Fibroblast of the conjunctiva (primary cell): ENCODE data around the gene PCDHB6.
"Not testable (repeated sequence)": the region's sequence is repeated elsewhere in the genome, so short reads cannot be mapped to it uniquely, and the experiment has no call there.

Source experiments
- DNase-seq: peaks from one replicate; pipeline ENCODE4 v3.0.0-alpha.2; 2010; ENCODE audit warnings: low read depth

Gene PCDHB6

DNA sequence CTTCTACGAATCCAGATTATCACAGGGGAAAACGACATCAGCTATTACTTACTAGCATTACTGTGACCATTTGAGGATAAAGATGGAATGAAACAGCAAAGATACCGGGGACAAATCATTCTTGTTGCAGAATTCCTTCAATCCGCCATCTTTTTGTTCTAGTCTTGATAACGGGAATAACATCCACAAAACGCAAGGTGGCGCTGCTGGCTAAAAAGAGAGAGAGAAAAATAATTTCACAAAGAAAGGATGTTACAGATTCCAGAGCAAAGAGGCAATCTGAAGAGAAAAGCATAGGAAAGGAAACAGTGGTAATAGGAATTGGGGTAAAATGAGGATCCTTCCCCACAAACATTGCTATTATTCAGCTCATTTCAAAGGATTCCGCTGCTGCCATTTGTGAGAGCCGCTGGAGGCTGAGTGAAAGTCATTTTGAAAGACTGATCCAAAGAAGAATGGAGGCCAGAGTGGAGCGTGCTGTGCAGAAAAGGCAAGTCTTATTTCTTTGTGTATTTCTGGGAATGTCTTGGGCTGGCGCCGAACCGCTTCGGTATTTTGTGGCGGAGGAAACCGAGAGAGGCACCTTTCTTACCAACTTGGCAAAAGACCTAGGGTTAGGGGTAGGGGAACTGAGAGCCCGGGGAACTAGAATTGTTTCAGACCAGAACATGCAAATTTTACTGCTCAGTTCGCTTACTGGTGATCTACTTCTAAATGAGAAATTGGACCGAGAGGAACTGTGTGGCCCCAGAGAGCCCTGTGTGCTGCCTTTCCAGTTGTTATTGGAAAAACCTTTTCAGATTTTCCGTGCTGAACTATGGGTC lies 22.7 kb downstream of the PCDHB6 start, which contains the start of gene PCDHB7:
Gene PCDHB7, plus strand, starts transcription at position 264 of the 824 bp plus-strand sequence. Its CDS starts 192 bp downstream, at position 456.
- no peak for DNase-seq

- DNase-seq, result not testable (repeated sequence)
Observed at GRCh38 chr5:141174291-141175104, 24.6 kb downstream of the PCDHB6 start.

- DNase-seq, result no peak
Observed at GRCh38 chr5:141175933-141176332, 26.1 kb downstream of the PCDHB6 start.

- DNase-seq, result not testable (repeated sequence)
Observed at GRCh38 chr5:141177577-141178191, 27.8 kb downstream of the PCDHB6 start, which contains the start of gene PCDHB8. Gene PCDHB8 (plus strand): TSS chr5:141177790. CDS start chr5:141178035, 245 bp downstream.

DNA sequence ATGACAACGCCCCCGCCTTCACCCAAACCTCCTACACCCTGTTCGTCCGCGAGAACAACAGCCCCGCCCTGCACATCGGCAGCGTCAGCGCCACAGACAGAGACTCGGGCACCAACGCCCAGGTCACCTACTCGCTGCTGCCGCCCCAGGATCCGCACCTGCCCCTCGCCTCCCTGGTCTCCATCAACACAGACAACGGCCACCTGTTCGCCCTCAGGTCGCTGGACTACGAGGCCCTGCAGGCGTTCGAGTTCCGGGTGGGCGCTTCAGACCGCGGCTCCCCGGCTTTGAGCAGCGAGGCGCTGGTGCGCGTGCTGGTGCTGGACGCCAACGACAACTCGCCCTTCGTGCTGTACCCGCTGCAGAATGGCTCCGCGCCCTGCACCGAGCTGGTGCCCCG lies 29.5 kb downstream of the PCDHB6 start:
- DNase-seq, result not testable (repeated sequence)

GRCh38 chr5:141179876-141180275 lies 30.0 kb downstream of the PCDHB6 start:
- DNase-seq, result not testable (repeated sequence)

DNA sequence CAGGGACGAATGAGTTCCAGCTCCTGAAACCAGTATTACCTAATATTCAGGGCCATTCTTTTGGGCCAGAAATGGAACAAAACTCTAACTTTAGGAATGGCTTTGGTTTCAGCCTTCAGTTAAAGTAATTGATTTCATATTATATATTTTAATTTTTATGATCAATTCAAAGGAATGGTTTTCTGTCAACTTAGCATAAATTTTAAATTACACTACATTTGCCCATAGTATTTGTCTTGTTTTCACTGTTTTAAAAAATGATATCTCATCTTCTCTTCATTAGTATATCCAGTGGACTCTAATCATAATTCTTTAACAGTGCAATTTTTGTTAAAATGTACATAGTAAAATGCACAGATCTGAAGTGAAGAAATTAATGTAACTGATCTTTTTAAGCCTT lies 30.5 kb downstream of the PCDHB6 start:
- DNase-seq, result no peak

GRCh38 chr5:141182248-141182647 lies 32.4 kb downstream of the PCDHB6 start, which contains the start of gene PCDHB16:
Gene PCDHB16 (plus strand): TSS chr5:141182387. CDS start chr5:141182560, 173 bp downstream.
- no peak for DNase-seq

DNA sequence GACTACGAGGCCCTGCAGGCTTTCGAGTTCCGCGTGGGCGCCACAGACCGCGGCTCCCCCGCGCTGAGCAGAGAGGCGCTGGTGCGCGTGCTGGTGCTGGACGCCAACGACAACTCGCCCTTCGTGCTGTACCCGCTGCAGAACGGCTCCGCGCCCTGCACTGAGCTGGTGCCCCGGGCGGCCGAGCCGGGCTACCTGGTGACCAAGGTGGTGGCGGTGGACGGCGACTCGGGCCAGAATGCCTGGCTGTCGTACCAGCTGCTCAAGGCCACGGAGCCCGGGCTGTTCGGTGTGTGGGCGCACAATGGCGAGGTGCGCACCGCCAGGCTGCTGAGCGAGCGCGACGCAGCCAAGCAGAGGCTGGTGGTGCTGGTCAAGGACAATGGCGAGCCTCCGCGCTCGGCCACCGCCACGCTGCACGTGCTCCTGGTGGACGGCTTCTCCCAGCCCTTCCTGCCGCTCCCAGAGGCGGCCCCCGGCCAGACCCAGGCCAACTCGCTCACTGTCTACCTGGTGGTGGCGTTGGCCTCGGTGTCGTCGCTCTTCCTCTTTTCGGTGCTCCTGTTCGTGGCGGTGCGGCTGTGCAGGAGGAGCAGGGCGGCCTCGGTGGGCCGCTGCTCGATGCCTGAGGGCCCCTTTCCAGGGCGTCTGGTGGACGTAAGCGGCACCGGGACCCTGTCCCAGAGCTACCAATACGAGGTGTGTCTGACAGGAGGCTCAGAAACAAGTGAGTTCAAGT lies 34.4 kb downstream of the PCDHB6 start:
- not testable (repeated sequence) for DNase-seq

DNA sequence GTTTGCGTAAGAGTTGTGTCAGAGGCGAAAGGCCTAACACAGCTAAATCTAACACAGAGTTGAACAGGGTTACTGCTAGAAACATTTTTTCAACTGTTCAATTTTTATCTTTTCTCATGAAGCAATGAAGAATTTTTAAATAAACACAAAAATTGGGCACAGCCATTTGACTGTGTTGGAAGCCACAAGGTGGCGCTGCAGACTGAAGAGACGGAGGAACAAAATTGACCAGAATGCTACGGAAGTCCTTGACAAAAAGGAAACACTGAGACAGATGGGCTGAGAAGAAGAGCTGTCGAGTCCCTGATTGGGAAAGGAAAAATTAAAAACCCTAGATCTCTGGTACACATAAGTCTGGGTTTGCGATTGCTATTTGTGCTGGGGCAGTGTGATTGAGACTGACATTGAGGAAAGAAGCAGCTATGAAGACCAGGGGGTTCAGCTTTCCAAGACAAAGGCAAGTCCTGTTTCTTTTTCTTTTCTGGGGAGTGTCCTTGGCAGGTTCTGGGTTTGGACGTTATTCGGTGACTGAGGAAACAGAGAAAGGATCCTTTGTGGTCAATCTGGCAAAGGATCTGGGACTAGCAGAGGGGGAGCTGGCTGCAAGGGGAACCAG lies 37.1 kb downstream of the PCDHB6 start, which contains the start of gene PCDHB9:
Gene PCDHB9, plus strand, starts transcription at position 265 of the 616 bp plus-strand sequence. Its CDS starts 158 bp downstream, at position 423.
- no peak for DNase-seq

GRCh38 chr5:141188682-141189081 lies 38.8 kb downstream of the PCDHB6 start:
- DNase-seq, result not testable (repeated sequence)

DNA sequence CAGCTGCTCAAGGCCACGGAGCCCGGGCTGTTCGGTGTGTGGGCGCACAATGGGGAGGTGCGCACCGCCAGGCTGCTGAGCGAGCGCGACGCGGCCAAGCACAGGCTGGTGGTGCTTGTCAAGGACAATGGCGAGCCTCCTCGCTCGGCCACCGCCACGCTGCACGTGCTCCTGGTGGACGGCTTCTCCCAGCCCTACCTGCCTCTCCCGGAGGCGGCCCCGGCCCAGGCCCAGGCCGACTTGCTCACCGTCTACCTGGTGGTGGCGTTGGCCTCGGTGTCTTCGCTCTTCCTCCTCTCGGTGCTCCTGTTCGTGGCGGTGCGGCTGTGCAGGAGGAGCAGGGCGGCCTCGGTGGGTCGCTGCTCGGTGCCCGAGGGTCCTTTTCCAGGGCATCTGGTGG lies 39.3 kb downstream of the PCDHB6 start:
- DNase-seq, result not testable (repeated sequence)

- DNase-seq, result no peak
Observed at GRCh38 chr5:141192110-141192725, 42.4 kb downstream of the PCDHB6 start, which contains the start of gene PCDHB10. Gene PCDHB10 (plus strand): TSS chr5:141192353. CDS start chr5:141192553, 200 bp downstream.

GRCh38 chr5:141194332-141194731 lies 44.5 kb downstream of the PCDHB6 start:
- DNase-seq, result not testable (repeated sequence)

- DNase-seq, result no peak
Observed at GRCh38 chr5:141196363-141196762, 46.5 kb downstream of the PCDHB6 start.

GRCh38 chr5:141199359-141200235 lies 49.7 kb downstream of the PCDHB6 start, which contains the start of gene PCDHB11:
Gene PCDHB11 (plus strand): TSS chr5:141199627. CDS start chr5:141199775, 148 bp downstream.
- no peak for DNase-seq

DNA sequence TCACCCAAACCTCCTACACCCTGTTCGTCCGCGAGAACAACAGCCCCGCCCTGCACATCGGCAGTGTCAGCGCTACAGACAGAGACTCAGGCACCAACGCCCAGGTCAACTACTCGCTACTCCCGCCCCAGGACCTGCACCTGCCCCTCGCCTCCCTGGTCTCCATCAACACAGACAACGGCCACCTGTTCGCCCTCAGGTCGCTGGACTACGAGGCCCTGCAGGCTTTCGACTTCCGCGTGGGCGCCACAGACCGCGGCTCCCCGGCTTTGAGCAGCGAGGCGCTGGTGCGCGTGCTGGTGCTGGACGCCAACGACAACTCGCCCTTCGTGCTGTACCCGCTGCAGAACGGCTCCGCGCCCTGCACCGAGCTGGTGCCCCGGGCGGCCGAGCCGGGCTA lies 51.3 kb downstream of the PCDHB6 start:
- DNase-seq, result not testable (repeated sequence)

- not testable (repeated sequence) for DNase-seq
Observed at GRCh38 chr5:141201646-141202045, 51.8 kb downstream of the PCDHB6 start.
